ENCODE results near the gene LRRC46. TPM values are rescaled to one million over a fixed set of nuclear protein-coding genes. Genes with fewer than 3 reads are reported as not detected.

LRRC46 gene
- total RNA-seq, 2 donors from 2014 or later = 0.59 TPM; not detected in 1

- H3K27ac ChIP-seq = no peak overlapping the region
- H3K9me3 ChIP-seq = no peaks in the 10 kb centered on the region
- H3K4me1 ChIP-seq = peaks cover 0 to 30% of the 10 kb centered on the region in 2 donors
- no peak overlapping the region for H3K4me3 ChIP-seq
- H3K27me3 ChIP-seq = no peaks in the 10 kb centered on the region
- no peaks in the 10 kb centered on the region for H3K36me3 ChIP-seq
- no peak for DNase-seq (ENCODE audit: low spot score)
- TF ChIP-seq, protein P1, sequence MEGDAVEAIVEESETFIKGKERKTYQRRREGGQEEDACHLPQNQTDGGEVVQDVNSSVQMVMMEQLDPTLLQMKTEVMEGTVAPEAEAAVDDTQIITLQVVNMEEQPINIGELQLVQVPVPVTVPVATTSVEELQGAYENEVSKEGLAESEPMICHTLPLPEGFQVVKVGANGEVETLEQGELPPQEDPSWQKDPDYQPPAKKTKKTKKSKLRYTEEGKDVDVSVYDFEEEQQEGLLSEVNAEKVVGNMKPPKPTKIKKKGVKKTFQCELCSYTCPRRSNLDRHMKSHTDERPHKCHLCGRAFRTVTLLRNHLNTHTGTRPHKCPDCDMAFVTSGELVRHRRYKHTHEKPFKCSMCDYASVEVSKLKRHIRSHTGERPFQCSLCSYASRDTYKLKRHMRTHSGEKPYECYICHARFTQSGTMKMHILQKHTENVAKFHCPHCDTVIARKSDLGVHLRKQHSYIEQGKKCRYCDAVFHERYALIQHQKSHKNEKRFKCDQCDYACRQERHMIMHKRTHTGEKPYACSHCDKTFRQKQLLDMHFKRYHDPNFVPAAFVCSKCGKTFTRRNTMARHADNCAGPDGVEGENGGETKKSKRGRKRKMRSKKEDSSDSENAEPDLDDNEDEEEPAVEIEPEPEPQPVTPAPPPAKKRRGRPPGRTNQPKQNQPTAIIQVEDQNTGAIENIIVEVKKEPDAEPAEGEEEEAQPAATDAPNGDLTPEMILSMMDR (IDR thresholded peaks at IDR 0.05) = no peak
These were observed 52.3 kb downstream of the LRRC46 start for GRCh38 chr17:47883589-47884426.

GRCh38 chr17:47884427-47884740 is 52.9 kb downstream of the LRRC46 start:
- no peaks in the 10 kb centered on the region for H3K9me3 ChIP-seq
- peaks cover 0 to 30% of the 10 kb centered on the region in 2 donors for H3K4me1 ChIP-seq
- TF ChIP-seq, protein P1 (IDR thresholded peaks at IDR 0.05) = no peak

GRCh38 chr17:47884905-47885730 is 53.6 kb downstream of the LRRC46 start:
- H3K36me3 ChIP-seq = no peaks in the 10 kb centered on the region
- H3K4me3 ChIP-seq = no peak overlapping the region
- DNase-seq (ENCODE audit: low spot score) = no peak
- H3K27me3 ChIP-seq = no peaks in the 10 kb centered on the region
- H3K27ac ChIP-seq = no peak overlapping the region
- H3K4me1 ChIP-seq = peaks cover 0 to 30% of the 10 kb centered on the region in 2 donors
- H3K9me3 ChIP-seq = no peaks in the 10 kb centered on the region
- TF ChIP-seq, protein P1 (IDR thresholded peaks at IDR 0.05) = no peak

More at GRCh38 chr17:47884427-47884740, 52.9 kb downstream of the LRRC46 start:
- no peak for DNase-seq (ENCODE audit: low spot score)
- H3K27ac ChIP-seq = no peak overlapping the region
- no peaks in the 10 kb centered on the region for H3K27me3 ChIP-seq
- H3K36me3 ChIP-seq = no peaks in the 10 kb centered on the region
- H3K4me3 ChIP-seq = no peak overlapping the region

Other genes starting within 250 kb of the LRRC46 start
- gene KPNB1, start 181.8 kb upstream of the LRRC46 start, total RNA-seq = 100 to 1,000 TPM in 1 of 2 donors, 10 to 100 TPM in 1; 91.4 to 102 TPM
- 10 to 100 TPM; 10.9 to 13.7 TPM for gene TBKBP1, start 137.5 kb upstream of the LRRC46 start, total RNA-seq
- under 1 TPM in 1 of 2 donors, not detected in 1; 0.39 TPM for gene TBX21, start 98.4 kb upstream of the LRRC46 start, total RNA-seq
- gene OSBPL7, start 9.9 kb upstream of the LRRC46 start, total RNA-seq = 1 to 10 TPM; 2.3 to 3.6 TPM
- gene MRPL10, start 129 bp upstream of the LRRC46 start, total RNA-seq = 10 to 100 TPM; 51.8 to 61.3 TPM
- gene SCRN2, start 9.6 kb downstream of the LRRC46 start, total RNA-seq = 10 to 100 TPM; 28.5 to 37.1 TPM
- gene SP6, start 19.5 kb downstream of the LRRC46 start, total RNA-seq = 1 to 10 TPM in 1 of 2 donors, not detected in 1; 2.7 TPM
- 10 to 100 TPM; 11.7 to 12.8 TPM for gene SP2, start 64.6 kb downstream of the LRRC46 start, total RNA-seq
- gene PNPO, start 109.9 kb downstream of the LRRC46 start, total RNA-seq = 10 to 100 TPM; 28.4 to 35.4 TPM
- gene PRR15L, start 126.2 kb downstream of the LRRC46 start, total RNA-seq = 1 to 10 TPM; 1.2 to 6.5 TPM
- 10 to 100 TPM; 37.9 to 45.4 TPM for gene CDK5RAP3, start 139.4 kb downstream of the LRRC46 start, total RNA-seq
- gene COPZ2, start 206.1 kb downstream of the LRRC46 start, total RNA-seq = 10 to 100 TPM; 43.5 to 48.1 TPM
- gene NFE2L1, start 216.7 kb downstream of the LRRC46 start, total RNA-seq = 100 to 1,000 TPM; 271 to 418 TPM

Data from right atrium auricular region (tissue), 2 donors.